HG02678 (cell line): ENCODE data around the gene ABHD1.

Experiments
- ATAC-seq: cut with Tn5 transposase; IDR thresholded peaks from one replicate; pipeline ENCODE4 v1.9.1; 2021; ENCODE audit warnings: mild to moderate bottlenecking, moderate library complexity; ENCODE audit not compliant: unreplicated experiment

ABHD1 gene

DNA sequence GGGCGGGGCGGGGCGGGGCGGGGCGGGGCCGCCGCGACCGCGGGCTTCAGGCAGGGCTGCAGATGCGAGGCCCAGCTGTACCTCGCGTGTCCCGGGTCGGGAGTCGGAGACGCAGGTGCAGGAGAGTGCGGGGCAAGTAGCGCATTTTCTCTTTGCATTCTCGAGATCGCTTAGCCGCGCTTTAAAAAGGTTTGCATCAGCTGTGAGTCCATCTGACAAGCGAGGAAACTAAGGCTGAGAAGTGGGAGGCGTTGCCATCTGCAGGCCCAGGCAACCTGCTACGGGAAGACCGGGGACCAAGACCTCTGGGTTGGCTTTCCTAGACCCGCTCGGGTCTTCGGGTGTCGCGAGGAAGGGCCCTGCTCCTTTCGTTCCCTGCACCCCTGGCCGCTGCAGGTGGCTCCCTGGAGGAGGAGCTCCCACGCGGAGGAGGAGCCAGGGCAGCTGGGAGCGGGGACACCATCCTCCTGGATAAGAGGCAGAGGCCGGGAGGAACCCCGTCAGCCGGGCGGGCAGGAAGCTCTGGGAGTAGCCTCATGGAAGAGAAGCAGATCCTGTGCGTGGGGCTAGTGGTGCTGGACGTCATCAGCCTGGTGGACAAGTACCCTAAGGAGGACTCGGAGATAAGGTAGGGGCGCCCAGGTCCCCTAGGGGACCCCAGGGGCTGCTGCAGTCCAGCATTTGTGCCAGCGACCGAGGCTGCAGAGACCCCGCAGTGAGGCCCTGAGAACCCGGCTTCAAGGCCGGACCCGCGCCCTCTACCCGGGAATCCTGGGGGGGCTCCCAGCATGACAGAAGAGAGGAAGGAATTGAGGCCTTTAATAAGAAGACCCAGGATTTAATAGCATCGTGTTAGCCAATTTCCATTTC, 36.7 kb upstream of the ABHD1 start, which contains the start of gene KHK:
KHK (plus strand) TSS at position 49 of the 870 bp plus-strand sequence; CDS start at position 537, 488 bp downstream.
- no peak for ATAC-seq

DNA sequence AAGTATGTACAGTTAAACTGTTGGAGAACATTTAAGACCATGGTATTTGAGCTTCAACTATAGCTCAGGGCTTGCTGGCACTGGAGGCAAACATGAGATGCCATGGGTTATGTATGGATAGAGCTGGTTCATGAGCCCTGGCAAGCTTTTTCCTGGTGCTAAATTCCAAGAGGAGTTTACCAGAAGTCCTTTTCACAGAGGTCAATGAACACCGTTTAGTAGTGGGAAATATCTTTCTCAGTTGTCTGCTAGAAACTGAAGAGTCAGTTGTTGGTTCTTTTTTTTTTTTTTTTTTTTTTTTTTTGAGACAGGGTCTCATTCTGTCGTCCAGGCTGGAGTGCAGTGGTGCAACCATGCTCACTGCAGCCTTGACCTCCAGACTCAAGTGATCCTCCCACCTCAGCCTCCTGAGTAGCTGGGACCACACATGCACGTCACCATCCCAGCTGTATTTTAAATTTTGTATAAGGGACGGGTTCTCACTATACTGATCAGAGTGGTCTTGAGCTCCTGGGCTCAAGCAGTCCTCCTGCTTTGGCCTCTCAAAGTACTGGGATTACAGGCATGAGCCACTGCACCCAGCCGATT, 35.7 kb upstream of the ABHD1 start:
- no peak for ATAC-seq

DNA sequence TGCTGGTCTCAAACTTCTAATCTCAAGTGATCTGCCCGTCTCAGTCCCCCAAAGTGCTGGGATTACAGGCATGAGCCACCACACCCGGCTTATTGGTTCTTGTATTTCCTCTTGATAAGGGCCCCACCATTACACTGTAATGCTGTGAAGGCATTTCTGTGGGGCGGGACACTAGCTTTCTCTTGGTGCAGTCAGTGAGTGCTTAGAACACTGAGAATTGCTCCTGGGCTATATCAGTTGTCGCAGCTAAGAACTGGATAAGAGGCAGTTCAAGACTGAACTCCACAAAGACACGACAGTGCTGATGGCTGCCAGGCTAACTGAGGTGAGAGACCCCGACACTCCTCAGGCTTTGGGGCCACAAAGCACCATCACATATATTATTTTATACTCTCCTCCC, 35.0 kb upstream of the ABHD1 start:
- no peak for ATAC-seq

DNA sequence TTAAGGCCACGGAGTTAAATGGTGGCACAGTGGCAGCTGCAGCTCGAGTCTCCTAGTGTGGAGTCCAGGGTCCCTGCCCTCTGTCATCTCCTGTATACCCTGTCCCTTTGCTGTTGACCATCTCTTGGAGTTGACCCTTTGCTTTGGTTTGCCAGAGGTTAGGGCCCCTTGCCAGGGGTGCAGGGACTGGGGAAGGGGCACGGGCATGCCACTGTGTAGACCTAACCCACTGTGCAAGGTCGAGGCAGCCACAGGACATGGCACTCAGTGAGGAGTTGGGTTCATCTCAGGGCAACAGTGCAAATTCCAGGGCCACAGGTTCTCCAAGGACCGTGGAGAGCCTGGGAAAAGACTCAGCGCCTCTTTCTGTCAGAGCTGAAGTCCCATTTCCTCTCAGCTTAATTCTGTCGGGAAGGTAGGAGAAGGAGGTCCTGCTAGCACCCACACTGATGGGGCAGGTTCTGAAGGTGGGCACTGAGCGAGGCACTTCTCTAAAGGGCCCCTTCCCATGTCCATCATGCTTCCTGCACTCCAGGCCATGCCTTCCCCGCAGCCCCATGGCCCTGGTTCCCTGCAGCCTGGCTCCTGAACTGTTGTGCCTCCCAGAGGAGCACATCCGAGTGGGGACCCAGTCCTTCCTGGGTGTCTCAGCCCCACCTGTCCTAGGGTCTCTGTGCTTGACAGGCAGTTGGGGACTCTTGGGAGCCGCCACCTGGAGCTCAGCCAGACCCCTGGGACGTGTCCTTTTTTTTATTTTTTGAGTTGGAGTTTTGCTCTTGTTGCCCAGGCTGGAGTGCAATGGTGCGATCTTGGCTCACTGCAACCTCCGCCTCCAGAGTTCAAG, 34.3 kb upstream of the ABHD1 start:
- ATAC-seq: no peak

DNA sequence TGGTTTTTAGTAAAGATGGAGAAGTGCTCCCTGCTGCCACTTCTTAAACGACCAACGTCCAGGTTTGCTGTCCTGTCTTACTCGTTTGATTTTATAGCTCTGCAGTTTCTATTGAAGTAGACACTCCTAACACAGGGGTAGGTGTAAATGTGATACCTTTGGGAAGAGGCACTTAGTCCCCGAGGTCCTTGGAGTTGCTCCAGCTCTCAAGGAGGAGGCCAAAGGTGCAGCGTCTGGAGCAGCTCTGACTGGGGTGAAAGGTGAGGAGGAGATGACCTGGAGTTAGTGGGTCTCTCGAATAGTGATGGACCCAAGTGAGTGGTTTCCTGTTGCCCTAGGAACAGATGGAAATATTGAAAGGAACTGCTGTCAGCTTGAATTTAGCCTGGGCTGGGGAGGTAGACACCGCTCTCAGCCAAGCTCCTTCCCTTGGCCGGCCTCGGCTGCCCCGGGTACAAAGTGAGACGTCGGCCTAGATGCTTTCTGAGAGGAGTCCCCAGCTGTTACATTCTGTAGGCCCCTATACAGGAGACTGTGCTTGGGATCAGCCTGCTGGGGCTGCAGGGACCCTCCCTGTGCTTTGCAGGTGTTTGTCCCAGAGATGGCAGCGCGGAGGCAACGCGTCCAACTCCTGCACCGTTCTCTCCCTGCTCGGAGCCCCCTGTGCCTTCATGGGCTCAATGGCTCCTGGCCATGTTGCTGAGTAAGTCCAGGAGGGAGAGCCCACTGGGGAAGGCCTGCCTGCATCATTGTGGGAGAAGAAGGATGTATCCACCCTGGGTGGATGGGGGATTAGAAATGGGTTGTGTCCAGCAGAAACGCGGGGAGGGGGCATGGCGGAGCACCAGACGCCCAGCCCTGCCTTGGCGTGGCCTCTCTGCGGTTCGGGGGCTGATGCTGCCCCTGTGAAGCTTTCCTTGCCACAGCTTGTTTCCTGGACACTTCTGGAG, 31.6 kb upstream of the ABHD1 start:
- ATAC-seq: no peak

DNA sequence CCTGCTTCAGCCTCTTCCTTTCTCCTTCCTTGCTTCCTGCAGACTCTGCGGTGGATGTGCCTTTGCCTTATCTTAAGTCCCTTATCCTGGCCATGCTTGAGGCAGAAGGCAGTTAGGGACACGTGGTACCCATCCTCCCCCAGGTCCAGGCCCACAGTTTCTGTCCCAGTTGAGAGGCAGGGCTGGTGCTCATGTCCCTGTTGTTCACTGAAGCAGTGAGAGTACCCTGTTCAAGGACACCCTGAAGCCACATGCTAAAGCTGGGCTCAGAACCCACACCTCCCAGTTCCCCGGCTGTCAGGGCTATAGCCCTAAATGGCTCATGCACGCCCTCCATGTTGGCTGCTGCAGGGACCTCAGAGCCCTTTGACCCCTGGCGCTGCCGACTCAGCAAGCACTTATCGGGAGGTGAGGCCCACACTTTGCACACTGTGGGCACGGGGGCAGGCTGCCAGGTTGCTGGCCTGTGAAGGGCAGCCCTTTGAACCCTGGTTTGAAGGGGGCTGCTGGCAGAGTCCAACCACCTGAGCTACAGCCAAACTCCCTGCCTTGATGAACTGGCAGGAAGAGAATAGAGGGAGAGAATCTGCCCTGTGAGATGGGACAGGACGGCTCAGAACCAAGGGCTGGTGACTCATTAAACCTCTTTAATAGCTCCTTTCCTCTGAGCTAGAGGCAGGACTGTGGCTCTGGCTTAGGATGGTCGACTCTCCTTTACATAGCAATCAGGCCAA, 30.8 kb upstream of the ABHD1 start:
- ATAC-seq: no peak

DNA sequence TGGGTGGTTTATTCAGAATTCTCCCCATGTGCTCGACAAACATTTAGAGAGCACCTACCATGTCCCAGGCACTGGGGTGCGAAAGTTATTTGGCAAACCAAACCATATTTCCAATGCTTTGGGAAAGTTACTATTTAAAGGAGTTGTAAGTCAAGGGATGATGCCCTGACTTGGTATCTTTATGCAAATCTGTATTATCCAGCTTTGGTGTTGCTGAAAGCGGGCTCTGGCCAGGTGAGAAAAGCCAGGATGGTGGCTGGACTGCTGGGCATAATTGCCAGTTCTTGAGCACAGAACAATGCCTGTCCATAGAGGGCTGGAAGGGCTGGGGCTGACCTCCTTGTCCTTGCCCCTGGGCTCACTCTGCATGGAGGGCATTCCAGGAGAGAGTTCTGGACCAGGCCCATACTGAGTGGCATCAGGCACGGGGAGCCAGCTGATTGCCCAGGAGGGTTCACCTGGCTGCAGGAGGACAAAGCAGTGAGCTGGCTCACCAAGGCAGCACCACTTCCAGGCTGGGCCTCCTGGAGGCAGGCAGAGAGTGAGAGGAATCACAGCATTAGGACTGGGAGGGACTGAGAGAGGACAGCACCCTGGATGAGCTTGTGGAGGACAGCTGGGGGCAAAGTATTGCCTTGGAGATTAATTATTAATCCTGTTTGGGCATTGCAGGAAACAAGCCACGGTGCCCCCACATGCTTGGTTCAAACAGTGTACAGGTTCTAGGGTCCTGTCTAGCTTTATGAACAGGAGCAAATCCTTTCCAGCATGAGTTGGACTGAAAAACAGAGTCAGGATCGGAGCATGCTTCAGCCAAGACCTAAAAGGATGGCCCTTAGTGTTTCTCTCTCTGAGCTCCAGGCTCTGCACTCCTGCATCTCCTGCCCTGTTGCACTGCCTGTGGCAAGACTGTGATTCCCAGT, 29.9 kb upstream of the ABHD1 start:
- ATAC-seq: no peak

DNA sequence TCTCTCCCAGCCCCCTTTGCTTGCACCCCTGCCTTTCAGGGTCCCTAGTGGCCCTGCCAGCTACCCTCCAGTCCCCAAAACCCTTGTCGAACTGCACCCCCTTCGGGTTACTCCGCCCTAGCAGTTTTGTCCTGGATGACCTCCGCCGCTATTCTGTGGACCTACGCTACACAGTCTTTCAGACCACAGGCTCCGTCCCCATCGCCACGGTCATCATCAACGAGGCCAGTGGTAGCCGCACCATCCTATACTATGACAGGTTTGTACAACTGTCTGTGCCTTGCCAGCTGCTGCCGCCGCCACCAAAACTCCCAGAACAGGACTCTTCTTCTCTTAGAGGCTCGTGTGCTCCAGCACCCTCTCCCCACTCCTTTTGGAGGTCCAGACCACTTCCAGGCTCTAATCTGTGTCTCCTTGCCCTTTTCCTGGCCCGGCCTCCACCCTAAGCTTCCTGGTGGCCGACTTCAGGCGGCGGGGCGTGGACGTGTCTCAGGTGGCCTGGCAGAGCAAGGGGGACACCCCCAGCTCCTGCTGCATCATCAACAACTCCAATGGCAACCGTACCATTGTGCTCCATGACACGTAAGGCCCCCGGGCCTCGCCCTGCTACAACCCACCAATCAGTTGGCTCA, 29.1 kb upstream of the ABHD1 start:
- ATAC-seq: no peak

DNA sequence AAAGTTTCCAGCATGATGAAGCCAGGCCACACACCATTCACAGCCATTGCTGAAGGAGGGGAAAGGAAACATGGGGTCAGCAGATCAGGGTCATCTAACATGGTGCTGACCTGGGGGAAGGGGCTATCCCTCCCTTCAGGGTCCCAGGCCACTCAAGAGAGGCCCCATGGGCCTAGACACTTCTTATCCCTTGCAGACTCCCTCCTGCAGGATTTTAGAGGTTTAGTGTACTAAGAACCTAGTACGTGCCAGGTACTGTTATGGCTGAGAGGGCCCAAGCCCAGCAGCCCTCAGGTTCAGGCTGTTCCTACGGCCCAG, 28.2 kb upstream of the ABHD1 start:
- ATAC-seq: no peak

DNA sequence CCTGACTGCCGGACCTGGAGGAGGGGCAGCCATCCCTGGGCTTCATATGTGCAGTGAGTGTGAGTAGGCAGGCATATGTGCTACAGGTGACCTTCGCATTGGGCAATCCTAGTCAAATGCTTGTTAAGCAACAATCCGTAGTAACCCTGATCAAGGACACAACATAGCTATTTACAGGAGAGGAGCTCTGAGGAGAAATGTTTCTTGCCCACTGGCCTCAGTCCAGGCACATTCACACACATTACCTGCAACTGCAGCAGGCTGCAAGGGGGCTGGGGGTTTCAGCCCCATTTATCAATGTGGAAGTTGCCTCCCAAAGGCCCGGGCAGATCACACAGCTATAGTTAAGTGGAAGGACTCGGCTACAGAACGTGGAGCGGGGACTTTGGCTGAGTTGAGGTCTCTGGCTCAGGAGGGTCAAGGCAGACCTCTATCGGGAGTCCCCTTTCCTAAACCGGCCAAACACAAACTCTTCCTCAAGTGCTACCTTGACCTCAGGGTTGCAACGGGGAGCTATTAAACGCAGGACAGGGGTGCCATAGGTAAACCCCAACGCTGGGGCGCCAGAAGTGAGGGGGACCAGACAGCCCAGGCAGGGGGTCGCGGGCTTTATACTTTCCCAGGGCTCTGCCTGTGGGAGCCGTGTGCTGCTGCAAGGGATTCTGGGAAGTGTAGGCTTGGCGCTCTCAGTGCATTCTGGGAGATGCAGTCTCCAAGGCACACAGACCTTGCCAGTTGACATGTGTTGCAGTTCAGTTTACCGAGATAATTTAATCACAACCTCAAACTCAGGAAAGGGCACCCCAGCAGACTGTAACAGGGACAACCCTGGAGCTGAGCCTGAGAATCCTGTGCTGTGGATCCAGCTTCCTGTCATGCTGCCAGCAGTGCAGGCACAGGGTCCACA, 27.6 kb upstream of the ABHD1 start:
- peak; percentile 48 for ATAC-seq

DNA sequence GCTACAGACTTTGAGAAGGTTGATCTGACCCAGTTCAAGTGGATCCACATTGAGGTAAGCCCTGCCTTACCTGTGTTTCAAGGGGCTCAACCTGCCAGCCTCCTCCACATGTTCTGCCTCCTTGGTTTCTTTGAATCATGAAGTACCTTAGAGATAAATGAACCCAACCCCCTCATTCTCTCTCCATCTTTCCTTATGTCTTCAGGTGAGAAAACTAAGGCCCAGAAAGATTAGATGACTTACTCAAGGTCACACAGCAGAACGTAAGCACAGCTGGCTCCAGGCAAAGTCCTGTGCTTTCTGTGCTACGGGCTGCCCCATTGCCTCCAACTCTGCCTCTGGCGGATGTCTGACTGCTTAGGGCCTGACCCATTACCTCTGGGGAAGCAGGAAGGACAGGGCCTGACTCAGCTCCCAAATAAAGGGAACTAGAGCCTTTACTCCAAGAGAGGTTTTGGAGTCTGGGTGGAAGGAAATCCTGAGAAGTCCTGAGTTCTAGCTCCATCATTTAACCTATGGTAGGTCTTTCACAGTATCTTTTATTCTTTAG, 26.8 kb upstream of the ABHD1 start:
- ATAC-seq: no peak

DNA sequence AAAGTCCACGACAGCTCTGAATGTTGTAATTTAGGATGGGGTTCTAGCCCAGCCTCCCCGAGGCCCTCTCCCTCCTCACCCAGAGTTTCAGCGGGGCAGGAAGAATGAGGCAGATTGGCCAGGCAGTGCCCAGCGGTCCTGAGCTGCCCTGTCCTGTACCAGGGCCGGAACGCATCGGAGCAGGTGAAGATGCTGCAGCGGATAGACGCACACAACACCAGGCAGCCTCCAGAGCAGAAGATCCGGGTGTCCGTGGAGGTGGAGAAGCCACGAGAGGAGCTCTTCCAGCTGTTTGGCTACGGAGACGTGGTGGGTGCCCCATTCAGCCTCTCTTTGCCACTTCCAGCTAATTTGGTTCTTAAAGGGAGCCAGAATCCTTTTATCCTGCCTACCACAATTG, 26.3 kb upstream of the ABHD1 start:
- ATAC-seq: no peak

DNA sequence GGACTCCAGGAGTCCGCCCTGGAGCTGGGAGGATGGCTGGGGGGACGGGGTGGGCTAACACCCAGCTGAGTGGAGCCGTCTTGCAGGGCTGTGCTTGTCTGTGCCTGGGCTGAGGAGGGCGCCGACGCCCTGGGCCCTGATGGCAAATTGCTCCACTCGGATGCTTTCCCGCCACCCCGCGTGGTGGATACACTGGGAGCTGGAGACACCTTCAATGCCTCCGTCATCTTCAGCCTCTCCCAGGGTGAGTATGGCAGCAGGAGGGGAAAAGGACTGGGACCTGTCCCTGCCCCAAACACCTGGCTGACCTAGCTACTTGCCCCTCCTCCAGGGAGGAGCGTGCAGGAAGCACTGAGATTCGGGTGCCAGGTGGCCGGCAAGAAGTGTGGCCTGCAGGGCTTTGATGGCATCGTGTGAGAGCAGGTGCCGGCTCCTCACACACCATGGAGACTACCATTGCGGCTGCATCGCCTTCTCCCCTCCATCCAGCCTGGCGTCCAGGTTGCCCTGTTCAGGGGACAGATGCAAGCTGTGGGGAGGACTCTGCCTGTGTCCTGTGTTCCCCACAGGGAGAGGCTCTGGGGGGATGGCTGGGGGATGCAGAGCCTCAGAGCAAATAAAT, 24.2 kb upstream of the ABHD1 start:
- ATAC-seq: no peak

DNA sequence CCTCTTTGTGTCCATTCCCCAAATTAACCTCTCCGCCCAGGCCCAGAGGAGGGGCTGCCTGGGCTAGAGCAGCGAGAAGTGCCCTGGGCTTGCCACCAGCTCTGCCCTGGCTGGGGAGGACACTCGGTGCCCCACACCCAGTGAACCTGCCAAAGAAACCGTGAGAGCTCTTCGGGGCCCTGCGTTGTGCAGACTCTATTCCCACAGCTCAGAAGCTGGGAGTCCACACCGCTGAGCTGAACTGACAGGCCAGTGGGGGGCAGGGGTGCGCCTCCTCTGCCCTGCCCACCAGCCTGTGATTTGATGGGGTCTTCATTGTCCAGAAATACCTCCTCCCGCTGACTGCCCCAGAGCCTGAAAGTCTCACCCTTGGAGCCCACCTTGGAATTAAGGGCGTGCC, 23.6 kb upstream of the ABHD1 start:
- ATAC-seq: no peak

DNA sequence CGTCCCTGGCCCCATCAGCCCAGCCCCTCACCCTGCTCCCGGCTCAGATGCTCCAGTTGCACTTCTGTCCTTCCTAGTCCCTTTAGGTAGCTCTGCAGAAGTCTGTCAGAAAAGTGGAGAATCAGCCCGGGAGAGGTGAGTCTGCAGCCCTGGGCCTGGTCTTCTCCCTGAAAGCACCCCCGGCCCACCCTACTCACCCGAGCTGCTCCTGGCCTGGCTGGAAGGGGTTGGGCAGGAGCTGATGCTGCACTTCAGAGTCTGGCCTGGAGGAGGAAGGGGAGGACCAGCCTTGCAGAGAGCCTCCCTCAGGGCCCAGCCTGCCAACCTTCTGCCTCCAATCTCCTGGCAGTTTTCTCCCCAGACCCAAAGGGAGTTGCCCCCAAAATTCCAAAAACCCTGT, 21.3 kb upstream of the ABHD1 start:
- no peak for ATAC-seq

DNA sequence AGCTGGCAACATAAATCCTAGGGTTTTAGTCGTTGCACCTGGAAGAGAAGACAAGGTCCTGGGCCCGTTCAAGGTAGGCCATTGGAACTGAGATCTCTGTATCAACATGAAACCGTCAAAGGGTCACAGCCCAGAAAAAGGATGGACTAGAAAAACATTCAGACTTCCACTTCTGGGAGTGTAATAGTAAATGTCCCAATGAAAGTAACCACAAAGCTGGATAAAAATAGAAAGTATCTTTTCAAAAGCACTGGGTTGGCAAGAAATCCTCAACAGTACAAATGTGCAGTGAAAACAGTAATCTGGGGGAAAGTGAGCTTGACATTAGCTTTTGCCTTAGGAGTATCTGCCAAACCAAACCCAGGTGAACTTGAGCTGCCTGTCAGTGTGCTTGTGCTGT, 17.6 kb upstream of the ABHD1 start:
- ATAC-seq: no peak

DNA sequence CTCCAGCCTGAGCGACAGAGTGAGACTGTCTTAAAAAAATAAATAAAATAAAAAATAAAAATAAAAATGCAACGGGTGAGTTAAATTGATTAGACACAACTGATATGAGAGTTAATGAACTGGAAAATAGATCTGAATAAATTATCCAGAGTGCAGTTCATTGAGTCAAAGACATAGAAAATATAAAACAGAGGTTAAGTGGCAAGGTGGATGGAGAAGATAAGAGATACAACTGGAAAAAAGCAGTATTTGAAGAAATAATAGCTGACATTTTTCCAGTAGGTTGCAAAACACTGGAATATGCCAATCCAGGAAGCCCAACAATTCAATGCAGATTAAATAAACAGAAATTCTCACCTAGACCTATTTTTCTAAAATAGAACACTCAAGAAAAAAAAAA, 15.4 kb upstream of the ABHD1 start:
- no peak for ATAC-seq
